GM18507 (cell line): ENCODE measurements around the gene DENND1A.

Experiments used
- DNase-seq: peaks from one replicate; pipeline ENCODE4 v3.0.0; 2011; ENCODE audit warnings: low read depth; ENCODE audit not compliant: insufficient read length; ENCODE audit errors: extremely low spot score
- FAIRE-seq: peaks from 2 replicates; lab custom pipeline; 2011; peaks lifted over from hg19 to GRCh38; lab: Jason Lieb, UNC

Gene DENND1A

DNA sequence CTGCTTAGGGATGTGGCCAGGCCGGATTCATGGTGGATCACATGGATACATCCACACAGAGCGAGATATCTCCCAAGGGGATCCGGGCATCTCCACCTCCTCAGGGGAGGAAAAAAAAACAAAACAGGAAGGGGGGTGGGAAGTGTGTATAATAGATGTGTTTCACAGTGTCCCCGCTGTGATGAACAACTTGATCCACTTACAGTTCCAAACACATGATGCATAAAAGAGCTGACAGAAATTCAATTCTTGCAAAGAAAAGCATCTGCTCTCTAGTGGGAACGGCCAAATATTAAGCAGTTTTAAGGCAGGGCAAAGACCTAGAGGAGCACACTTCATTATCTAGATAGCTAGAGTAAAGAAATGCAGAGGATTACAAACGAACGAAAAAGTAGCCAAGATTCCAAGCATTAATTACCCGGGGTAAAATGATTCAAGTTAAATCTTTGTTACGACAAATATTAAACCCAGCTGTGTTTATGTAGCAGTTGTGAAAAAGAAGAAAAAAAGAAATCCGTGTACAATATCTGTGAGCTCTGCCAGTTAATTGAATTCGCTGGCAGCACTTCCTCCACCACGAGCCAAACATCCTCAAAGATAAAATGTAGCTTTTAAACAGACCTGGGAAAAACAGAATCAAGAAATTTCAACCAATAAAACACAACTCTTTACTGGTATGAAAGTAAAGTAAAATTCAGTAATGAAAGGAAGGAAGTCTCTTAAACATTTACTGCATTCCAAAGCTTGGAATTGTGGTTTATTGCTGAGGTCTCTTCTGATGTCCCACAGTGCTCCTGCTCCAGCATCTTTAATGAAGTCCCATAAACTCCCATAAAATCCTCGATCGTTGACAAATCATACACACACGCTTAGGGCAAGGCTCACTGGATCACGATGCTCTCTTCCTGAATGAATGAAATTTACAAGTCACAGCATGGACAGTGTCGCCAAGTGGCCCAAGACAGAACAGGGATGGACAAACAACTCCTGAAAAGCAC lies 360.9 kb downstream of the DENND1A start:
- no peak for DNase-seq
- no peak for FAIRE-seq

DNA sequence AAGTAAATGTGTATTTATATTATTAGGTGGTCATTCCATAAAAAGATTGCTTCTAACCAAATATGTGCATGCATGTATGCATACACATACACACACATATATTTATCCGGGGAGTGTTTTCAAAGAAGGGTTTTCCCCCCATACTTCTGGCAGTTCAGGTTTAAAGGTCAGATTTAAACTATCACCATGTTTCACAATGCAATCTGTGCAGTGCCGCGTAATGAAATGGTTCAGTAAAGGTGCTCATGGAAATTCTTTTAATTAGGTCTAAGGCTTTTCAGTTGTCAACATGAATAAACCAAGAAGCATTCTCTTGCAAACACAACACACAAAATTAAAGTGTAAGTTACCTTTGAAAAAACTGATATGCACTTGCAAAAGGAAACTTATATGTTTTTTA lies 362.9 kb downstream of the DENND1A start:
- DNase-seq, result no peak
- no peak for FAIRE-seq

DNA sequence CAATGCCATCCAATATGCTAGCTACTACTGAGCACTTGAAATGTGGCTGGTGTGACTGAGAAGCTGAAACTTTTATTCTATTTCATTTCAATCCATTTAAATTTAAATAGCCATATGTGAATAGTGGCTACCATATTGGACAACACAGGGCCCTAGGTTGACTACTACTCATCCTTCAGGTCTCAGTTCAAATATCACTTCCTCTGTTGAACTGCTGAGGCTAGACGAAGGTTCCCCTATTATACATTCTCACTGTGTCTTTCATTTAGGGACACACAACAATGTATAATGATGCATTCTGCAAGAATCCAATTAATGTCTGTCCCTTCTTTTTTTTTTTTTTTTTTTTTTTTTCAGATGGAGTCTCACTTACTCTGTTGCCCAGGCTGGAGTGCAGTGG lies 365.3 kb downstream of the DENND1A start:
- DNase-seq (no peak), FAIRE-seq (no peak)

DNA sequence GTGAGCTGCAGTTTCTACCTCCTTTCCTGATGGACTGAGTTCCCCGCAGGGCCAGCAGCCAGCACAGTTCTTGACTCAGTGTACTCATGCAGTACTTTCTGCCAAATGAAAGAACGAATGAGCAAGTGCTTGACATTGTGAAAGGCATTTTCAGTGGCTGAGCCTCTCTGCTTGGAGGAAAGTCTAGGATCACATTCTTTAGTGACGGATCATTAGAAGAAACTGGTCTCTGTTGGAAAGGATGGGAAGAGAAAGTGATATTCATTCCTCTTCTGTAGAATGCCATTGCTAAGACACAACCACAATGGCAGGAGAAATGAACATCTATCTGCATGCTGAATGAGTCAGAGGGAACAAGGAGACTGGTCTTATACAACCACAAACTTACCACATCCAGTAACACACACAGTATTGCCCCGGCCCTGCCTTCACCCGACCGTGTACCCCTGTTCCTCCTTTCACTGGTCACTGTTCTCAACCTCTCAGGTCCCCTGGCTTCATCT lies 367.0 kb downstream of the DENND1A start:
- DNase-seq (peak; percentile 17), FAIRE-seq (peak; percentile 38)

DNA sequence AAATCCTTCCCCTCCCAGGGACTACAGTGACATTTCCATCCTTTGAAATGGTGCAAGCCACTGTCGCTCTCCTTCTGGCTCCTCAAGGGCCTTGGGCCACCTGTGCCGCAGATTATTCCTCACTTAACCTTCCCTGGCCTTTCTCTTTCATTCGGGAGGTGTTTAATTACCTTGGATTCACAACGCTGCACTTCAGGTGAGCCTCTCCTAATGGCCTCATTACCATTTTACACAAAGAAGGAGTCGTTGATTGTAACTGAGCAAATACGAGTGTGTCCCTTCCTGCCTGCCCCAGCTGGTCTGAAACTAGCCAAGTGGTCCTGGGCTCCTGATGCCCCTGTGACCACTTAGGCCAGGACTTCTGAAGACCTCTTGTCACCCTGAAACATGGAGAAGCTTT lies 368.9 kb downstream of the DENND1A start:
- DNase-seq, result no peak

DNA sequence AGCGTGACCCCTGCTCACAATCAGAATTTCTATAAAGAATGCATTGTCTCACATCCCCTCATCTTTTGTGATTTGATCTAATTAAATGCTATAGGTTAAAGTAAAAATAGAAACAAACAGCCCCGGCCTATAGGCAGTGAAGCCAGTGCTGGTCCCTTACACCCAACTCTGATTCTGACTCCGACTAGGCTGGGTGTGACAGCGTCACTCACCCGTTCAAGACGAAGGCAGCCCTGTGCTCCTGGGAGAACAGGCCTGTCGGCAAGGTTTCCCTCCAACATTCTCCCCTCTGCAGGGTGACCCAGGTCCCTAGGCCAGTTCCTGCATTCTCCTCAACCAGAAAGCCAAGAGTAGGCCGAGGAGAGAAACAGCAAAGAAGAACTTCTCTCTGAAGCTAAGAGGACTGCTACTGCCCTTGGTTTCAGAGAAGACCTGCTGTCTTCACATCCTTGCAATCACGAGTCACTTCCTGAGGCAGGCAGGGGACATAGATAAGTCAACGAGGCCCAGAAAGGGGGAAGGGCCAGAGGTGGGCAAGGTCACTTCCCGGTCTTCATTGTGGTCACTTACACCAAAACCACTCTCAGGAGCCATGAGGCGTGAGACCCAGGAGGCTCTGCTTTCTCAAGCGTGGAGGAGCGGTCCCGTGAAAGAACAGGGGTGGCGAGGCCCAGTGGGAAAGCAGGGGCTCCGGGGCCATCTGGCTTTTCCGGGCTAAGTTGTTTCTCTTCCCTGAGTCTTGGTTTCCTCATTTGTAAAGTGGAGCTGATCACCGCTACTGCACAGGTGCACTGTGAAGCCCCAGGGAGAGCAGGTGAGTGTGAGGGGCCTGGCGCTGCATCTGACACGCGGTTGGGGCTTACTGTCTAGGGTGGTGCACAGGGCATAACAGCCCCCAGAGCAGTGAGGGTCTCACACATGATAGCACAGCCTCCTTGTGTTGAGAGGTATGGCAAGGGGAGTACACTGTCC lies 373.2 kb downstream of the DENND1A start:
- no peak for DNase-seq
- FAIRE-seq, result no peak

More for the DNA sequence above, 368.9 kb downstream of the DENND1A start:
- no peak for FAIRE-seq

DNA sequence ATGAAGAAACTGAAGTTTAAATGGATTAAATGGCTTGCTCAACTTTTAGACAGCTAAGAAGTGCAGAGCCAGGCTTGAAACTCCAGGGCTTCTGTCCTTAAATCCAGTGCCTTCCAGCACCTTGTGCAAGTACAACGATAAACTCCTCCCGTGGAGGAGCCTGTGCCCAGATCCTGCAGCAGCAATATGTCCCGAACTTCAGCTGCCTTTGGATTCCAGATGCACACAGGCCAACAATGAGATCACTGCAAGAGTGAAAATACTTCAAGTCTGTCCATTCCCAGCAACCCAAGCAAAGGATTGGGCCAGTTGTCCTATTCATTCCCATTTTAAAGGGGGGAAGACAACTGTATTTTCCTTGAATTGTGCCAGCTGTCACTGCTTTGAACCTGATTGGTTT lies 374.3 kb downstream of the DENND1A start:
- FAIRE-seq (no peak), DNase-seq (no peak)

DNA sequence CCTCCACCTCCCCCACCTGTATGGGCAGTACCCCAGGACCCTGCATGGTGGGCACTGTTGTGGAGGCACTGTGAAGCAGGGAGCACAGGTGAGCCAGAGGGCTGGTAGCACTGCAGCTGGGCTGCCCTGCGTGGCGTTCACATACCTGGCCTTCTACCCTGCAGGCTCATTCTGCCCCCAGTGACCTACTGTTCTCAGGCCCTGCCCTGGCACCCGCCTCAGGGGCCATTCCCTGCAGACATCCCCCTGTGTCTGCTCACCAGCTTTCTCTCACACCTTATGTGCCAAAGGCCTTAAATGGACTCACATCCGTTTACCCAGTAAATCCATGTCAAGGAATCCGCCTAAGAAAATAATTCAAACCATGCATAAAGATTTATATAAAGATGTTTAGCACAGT lies 377.4 kb downstream of the DENND1A start:
- FAIRE-seq (no peak), DNase-seq (no peak)

DNA sequence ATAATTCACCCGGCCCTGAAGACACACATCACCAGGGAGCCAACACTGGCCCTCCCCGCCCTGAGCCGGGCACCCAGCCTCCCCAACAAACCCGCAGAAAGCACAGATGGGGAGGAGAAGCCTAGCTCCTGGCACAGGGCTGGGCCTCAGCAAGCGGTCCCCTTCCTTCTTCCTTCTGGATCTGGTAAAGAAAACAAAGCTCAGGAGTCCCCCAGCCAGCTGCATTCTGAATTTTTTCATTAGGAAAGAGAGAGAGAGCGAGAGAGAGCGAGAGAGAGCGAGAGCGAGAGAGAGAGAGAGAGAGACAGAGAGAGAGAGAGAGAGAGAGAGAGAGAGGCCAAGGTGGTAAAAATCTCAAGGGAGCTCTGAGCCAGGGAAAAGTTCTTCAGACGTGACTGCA lies 378.2 kb downstream of the DENND1A start:
- no peak for FAIRE-seq
- DNase-seq, result no peak

DNA sequence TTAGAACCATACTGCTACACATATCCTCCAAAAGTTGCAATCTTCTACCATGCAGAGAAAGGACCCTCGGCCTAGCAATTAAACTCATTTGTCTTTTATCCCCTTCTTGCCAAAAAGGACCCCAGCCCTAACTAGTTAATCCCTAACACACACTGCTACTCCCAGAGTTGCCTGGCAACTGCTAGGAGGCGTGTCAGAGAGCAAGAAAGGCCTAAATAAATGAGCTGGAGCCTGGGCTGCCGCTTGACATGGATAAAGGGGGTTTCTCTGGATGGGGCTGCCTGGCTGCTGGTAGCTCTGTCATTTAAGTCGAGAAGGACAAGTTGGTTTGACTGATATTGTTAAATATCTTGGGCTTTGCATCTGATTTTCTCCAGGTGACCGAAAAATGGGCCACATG lies 379.1 kb downstream of the DENND1A start:
- DNase-seq, result no peak

DNA sequence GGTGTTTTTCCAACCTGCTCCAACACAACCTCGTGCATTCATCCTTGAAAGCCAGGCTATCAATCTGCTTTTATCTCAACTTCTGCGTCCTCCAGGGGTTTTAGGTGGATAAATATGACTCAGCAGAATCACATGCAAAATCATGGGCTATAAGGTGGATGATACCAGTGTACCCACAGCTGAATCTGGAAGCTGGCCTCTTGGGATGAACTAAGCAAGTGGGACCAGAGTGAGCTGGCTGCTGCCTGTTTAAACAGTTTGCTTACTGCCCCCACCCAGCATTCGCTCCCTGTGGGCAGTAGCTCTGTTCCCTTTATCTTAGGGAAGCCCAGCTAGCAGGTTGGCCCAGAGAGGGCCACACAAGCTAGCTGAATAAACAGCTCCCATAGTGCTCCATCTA lies 379.9 kb downstream of the DENND1A start:
- DNase-seq (no peak), FAIRE-seq (no peak)

More for the DNA sequence above, 379.1 kb downstream of the DENND1A start:
- no peak for FAIRE-seq

DNA sequence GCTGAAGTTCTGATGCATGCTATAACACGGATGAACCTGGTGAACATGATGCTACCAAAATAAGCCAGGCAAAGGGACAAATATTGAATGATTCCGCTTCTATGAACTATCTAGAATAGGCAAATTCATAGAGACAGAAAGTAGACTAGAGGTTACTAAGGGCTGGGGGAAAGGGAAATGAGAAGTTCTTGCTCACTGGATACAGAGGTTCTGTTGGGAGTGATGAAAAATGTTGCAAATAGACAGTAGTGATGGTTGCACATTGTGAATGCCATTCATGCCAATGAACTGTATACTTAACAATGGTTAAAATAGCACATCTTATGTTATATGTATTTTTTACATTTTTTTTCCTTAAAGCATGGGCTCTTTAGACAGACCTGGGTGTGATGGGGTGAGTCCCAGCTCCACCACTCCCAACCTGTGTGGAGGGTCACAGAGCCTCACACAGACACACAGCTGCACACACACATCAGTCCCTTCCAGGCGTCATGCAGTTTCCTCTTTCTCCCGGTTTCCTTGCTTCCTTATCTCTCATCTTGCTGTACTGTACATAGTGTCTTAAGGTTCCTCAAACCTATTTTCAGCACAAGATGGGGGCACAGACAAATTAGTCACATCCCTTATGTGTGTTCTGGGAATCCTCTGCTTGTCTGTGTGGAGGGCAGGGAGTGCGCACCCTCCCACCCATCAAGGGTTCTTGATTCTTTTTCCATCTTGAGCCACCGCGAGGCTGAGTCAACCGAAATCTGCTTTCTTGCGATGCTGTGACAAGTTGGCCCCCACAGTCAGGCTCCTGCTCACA lies 381.0 kb downstream of the DENND1A start:
- DNase-seq (no peak), FAIRE-seq (no peak)

DNA sequence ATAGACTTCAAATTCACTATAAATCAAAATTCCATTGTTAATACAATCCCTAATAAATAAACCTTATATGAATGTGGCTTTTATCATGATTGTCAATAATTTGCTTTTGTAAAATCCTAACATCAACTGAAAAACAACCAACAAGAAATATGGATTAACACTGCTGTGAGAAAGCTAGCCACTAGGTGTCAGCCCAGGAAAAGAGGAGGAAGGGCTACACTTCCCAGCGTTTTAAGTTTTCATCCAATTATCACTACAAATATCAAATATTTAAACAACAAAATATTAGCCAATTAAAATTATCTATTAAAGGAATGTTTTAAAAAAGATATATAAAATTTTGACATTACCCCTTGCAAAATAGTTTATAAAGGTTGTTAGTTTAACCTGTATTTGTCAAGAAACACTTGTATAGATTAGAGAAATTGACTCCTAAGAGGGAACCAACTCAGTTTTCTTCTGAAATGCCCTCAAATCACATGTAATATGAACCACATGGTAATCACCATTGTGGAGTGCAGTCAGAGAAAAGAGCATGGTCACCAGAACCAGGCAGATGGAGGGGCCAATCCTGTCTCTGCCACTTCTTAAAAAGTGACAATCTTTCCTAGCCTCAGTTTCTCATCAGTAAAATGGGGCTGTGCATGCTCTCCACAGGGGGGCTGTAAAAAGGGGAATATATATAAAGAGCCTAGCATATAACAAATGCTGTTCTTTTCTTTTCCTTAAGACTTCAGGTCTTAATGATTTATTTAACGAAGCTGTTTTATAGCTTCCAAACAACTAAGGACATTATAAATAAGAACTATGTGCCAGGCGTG lies 385.7 kb downstream of the DENND1A start:
- DNase-seq (peak; percentile 15), FAIRE-seq (peak; percentile 42)

DNA sequence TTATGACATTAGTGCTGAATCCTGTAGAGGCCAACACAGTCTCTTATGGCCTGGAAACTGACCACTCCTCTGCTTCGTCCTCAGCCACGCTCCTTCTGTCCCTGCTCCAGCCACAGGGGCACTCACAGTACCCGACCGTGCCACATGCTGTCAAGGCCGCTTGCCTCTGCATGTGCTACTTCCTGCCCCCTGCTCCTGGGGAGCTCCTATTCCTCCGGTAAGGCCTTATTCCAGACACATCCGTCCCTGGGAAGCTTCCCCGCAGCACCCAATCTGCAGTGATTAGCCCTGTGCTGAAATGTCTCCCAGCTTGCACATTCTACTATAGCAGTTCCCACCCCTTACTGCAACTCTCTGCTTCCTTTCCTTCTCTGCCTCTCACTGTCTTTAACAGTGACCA lies 386.4 kb downstream of the DENND1A start:
- DNase-seq, result no peak
- FAIRE-seq, result no peak

DNA sequence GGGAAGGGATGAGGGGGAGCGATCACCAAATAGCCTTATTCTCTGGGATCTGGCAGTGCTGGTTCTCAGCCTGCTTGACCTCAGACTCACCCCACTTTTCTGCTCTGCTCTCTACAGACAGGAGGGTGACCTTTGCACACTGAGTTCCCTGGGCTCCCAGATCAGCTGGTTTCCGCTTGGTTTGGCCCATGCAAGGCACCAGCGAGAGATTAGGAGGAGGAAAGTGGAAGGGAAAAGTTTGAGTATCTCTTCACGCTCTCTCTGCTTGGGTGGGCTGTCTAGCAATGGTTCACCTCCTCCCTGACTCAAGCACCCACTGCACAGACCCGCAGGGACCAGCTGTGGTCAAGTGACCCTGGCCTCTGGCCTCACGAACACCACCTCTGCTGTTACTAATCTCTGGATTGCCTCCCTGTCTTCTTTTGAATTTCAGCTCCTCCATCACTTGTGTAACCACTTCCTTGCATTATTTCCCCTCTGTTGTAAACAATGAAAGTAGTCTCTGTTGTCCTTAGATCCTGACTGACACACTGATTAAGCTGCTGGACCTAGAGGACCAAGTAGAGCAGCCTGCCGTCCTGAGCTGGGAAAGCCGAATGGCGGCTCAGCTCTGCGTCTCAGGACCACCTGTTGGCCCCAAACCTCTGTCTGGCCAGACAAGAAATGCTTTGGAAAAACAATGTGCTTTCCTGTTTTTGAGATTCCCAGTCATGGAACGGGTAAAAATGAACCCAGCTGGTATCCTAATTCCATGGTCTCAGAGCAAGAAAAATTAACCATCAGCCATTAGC lies 387.3 kb downstream of the DENND1A start:
- DNase-seq, result no peak
- no peak for FAIRE-seq

DNA sequence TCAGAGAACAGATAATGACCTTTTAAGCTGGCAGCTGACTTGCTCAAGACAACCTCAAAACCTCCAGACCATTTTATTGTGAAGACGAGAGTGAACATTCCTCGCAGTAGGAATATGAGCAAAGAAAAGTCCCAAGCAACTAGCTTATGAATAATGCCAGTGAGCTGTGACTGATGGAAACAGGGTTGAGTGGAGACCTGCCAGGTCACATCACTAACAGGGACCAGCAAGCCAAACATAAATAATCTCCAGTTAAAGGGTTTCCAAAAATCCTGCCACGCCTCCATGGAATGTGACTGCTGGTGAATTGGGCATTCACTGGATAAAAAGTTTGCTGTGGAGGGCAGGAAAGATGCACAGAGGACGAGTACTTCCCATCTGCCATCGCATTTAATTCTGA lies 388.5 kb downstream of the DENND1A start:
- DNase-seq (no peak), FAIRE-seq (no peak)

DNA sequence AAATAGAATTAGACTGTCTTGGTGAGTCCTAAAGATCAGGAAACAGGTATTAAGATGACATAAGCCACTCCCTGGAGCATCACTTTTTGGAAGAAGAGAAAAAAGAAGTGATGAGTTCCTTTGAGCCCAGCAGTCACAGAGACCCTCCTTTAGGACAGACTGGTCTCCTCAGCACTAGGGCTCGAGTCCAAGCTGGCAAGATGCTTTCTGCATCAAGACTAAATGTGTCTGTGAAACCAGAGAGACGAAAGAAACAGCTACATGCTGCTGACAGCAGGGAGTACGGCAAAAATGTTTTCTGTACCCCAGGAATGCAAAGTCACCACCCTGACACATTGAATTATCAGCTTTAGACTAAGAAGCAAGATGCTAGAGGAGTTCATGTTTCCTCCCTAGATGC lies 389.5 kb downstream of the DENND1A start:
- DNase-seq (no peak), FAIRE-seq (no peak)

DNA sequence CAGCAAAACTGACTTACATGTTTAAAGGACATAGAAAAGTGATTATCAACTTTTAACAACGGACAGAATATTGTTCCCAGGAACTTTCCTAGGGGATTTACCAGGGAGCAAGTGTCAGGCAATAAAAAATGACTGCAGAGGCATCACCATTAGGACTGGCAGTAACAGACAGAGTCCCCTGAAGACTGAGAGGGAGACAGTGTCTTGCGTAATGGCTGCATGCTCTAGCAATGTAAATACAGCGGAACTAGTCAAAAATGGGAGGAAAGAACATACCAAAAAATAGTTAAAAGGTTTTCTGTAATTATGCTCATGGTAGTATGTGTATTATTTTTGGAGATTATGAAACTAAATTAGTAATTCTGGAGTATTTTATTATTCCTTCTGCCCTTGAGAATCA lies 392.1 kb downstream of the DENND1A start:
- no peak for FAIRE-seq
- no peak for DNase-seq
